ENCODE data around the gene SCAMP5.

GRCh38 chr15:74955017-74955416 is 40.3 kb upstream of the SCAMP5 start:
- TF ChIP-seq, protein P1, sequence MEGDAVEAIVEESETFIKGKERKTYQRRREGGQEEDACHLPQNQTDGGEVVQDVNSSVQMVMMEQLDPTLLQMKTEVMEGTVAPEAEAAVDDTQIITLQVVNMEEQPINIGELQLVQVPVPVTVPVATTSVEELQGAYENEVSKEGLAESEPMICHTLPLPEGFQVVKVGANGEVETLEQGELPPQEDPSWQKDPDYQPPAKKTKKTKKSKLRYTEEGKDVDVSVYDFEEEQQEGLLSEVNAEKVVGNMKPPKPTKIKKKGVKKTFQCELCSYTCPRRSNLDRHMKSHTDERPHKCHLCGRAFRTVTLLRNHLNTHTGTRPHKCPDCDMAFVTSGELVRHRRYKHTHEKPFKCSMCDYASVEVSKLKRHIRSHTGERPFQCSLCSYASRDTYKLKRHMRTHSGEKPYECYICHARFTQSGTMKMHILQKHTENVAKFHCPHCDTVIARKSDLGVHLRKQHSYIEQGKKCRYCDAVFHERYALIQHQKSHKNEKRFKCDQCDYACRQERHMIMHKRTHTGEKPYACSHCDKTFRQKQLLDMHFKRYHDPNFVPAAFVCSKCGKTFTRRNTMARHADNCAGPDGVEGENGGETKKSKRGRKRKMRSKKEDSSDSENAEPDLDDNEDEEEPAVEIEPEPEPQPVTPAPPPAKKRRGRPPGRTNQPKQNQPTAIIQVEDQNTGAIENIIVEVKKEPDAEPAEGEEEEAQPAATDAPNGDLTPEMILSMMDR (IDR thresholded peaks at IDR 0.05; ENCODE audit: low read length): no peak
- no peak for TF ChIP-seq EZH2phosphoT487 (IDR thresholded peaks at IDR 0.05; ENCODE audit: low read length)
